NB4 (cell line): ENCODE data around the gene PCDHB13.

ENCODE experiments used
- CTCF ChIP-seq: IDR thresholded peaks from one replicate; pipeline ENCODE4 v1.5.1; 2012; ENCODE audit warnings: low read depth, low read length
- MAX ChIP-seq: IDR thresholded peaks from 2 replicates; pipeline ENCODE4 v1.6.1; 2011; ENCODE audit warnings: low read depth, low read length
- MYC ChIP-seq: IDR thresholded peaks from 2 replicates; pipeline ENCODE4 v1.6.1; 2011; ENCODE audit warnings: low read depth, low read length
- POLR2A ChIP-seq: IDR thresholded peaks from 2 replicates; pipeline ENCODE4 v1.6.1; 2011; ENCODE audit warnings: mild to moderate bottlenecking; ENCODE audit not compliant: insufficient read length; ENCODE audit errors: extremely low read depth

- TF ChIP-seq CTCF (no peak), MAX (no peak), POLR2A (no peak), MYC (no peak)
These were observed 33.4 kb upstream of the PCDHB13 start for GRCh38 chr5:141180313-141180712.
